Ectodermal cell (in vitro differentiated cells): ENCODE measurements around the gene HOXC4.
"Not testable (repeated sequence)": the region's sequence is repeated elsewhere in the genome, so short reads cannot be mapped to it uniquely, and the experiment has no call there.

Source experiments
- H3K27ac ChIP-seq: 2 replicates; pipeline ENCODE4 v1.7.0; 2013; ENCODE audit warnings: mild to moderate bottlenecking, low read depth, low read length; ENCODE audit not compliant: insufficient read depth, poor library complexity, severe bottlenecking
- H3K27me3 ChIP-seq: 2 replicates; pipeline ENCODE4 v1.7.0; 2013; ENCODE audit warnings: mild to moderate bottlenecking, low read length; ENCODE audit not compliant: insufficient read depth, control insufficient read depth, poor library complexity, severe bottlenecking
- H3K36me3 ChIP-seq: one replicate; pipeline ENCODE4 v1.7.0; 2013; ENCODE audit warnings: low read length; ENCODE audit not compliant: control insufficient read depth, insufficient read depth
- H3K4me1 ChIP-seq: one replicate; pipeline ENCODE4 v1.7.0; 2013; ENCODE audit warnings: low read length; ENCODE audit not compliant: control insufficient read depth, insufficient read depth
- H3K4me3 ChIP-seq: 2 replicates; pipeline ENCODE4 v1.7.0; 2013; ENCODE audit warnings: low read depth, low read length, control low read depth; ENCODE audit not compliant: insufficient read depth
- H3K9me3 ChIP-seq: 2 replicates; pipeline ENCODE4 v1.7.0; 2013; ENCODE audit warnings: mild to moderate bottlenecking, low read length, moderate library complexity; ENCODE audit not compliant: control insufficient read depth
- WGBS, 2 experiments: methylation state at CpG; one replicate each; pipeline ENCODE4 v1.1.7; 2013; ENCODE audit warnings: missing lambda C conversion rate in 2 of 2; 5-methylcytosine and 5-hydroxymethylcytosine counted together

The HOXC4 gene

GRCh38 chr12:54098644-54099043 is 45.0 kb downstream of the HOXC4 start:
- 63 to 83% methylated on average over 1 to 2 of the region's 2 CpGs for WGBS, 2 experiments
- H3K27me3 ChIP-seq, result peaks cover 72% of the 10 kb centered on the region
- not testable (repeated sequence) for H3K27ac ChIP-seq, H3K9me3 ChIP-seq, H3K4me3 ChIP-seq, H3K36me3 ChIP-seq, H3K4me1 ChIP-seq

- H3K9me3 ChIP-seq, H3K36me3 ChIP-seq, H3K27ac ChIP-seq, H3K4me1 ChIP-seq, H3K4me3 ChIP-seq: not testable (repeated sequence)
- 68 to 69% methylated on average over 6 of the region's 6 CpGs for WGBS, 2 experiments
- peaks cover 82% of the 10 kb centered on the region for H3K27me3 ChIP-seq
Observed at GRCh38 chr12:54100588-54100987, 47.0 kb downstream of the HOXC4 start.

GRCh38 chr12:54102223-54102622 is 48.6 kb downstream of the HOXC4 start:
- H3K27ac ChIP-seq, H3K36me3 ChIP-seq, H3K9me3 ChIP-seq, H3K4me1 ChIP-seq, H3K4me3 ChIP-seq: not testable (repeated sequence)
- peaks cover 82% of the 10 kb centered on the region for H3K27me3 ChIP-seq
- WGBS, 2 experiments, result 45 to 57% methylated on average over 5 to 6 of the region's 6 CpGs

DNA sequence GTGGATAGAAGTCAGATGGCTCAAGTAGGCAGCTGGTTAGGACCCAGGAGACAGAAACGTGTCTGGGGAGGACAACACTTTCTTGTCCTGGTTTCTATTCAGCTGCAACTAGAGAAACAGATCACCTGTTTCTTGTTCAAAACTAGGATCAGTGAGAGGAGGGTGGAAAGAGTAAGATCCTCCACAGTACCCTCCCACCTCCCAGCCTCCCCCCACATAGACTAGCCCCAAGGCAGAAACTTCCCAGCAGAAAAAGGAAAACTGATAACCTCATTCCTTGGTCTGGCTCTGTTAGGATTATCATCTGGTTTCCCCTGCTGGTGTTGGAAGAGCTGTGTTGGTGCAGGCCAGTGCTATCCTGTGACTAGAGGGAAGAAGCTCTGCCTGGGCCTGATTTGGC is 50.2 kb downstream of the HOXC4 start:
- peaks cover 96% of the 10 kb centered on the region for H3K27me3 ChIP-seq
- not testable (repeated sequence) for H3K36me3 ChIP-seq

More for the DNA sequence above, 50.2 kb downstream of the HOXC4 start:
- not testable (repeated sequence) for H3K27ac ChIP-seq, H3K4me3 ChIP-seq, H3K9me3 ChIP-seq, H3K4me1 ChIP-seq
- no CpG with 5 or more reads among the region's 1 CpG for WGBS, 2 experiments
